Esophagus muscularis mucosa (tissue), 4 donors: ENCODE results near the gene KCTD5. TPM values are rescaled to one million over a fixed set of nuclear protein-coding genes. Genes with fewer than 3 reads are reported as not detected.

Experiments
- DNase-seq: peaks from one replicate; pipeline ENCODE4 v3.0.0-alpha.2; 2017; ENCODE audit errors: extremely low spot score
- H3K27ac ChIP-seq, 4 donors: fragments of 200-600 bp; sonication (generic); replicated peaks in 1 of 4; 1 replicate in 3 of 4; 2 replicates in 1 of 4; pipeline ENCODE4 v1.5.1; 2016 to 2019; ENCODE audit warnings: mild to moderate bottlenecking in 1 of 4
- H3K27me3 ChIP-seq, 4 donors: fragments of 200-600 bp; sonication (generic); one replicate each; pipeline versions ENCODE4 v1.5.1 to v1.6.0; 2016 to 2019
- H3K36me3 ChIP-seq, 4 donors: fragments of 200-600 bp; sonication (generic); one replicate each; pipeline ENCODE4 v1.5.1; 2016 to 2019
- H3K4me1 ChIP-seq, 4 donors: fragments of 200-600 bp; sonication (generic); one replicate each; pipeline ENCODE4 v1.5.1; 2016 to 2019
- H3K4me3 ChIP-seq, 4 donors: fragments of 200-600 bp; sonication (generic); 1 replicate in 2 of 4; 2 replicates in 2 of 4; pipeline ENCODE4 v1.5.1; 2016 to 2019; ENCODE audit warnings: mild to moderate bottlenecking in 4 of 4, moderate library complexity in 1 of 4
- H3K9me3 ChIP-seq, 4 donors: fragments of 200-600 bp; sonication (generic); 1 replicate in 3 of 4; 2 replicates in 1 of 4; pipeline ENCODE4 v1.5.1; 2016 to 2019
- CTCF ChIP-seq, 3 experiments: fragments of 200-600 bp in 2 of 3; fragments of 450-650 bp in 1 of 3; sonication (generic) in 2 of 3; IDR thresholded peaks; one replicate each; pipeline ENCODE4 v1.5.1; 2017 to 2019; ENCODE audit warnings: antibody characterized with exemption in 3 of 3, mild to moderate bottlenecking in 2 of 3, moderate library complexity in 1 of 3
- EP300 ChIP-seq: sonication (generic); formaldehyde crosslinking; IDR thresholded peaks from one replicate; pipeline ENCODE4 v1.6.1; 2017; ENCODE audit warnings: antibody characterized with exemption
- POLR2A ChIP-seq: fragments of 450-650 bp; IDR thresholded peaks from one replicate; pipeline ENCODE4 v1.6.1; 2017; ENCODE audit warnings: antibody characterized with exemption, moderate library complexity, mild to moderate bottlenecking, low read depth
- POLR2AphosphoS5 ChIP-seq, 2 donors: sonication (generic); formaldehyde crosslinking; IDR thresholded peaks; one replicate each; pipeline ENCODE4 v1.6.1; 2017; ENCODE audit warnings: antibody characterized with exemption in 2 of 2
- WGBS: methylation state at CpG from one replicate; pipeline ENCODE4 v1.1.5; 2018; 5-methylcytosine and 5-hydroxymethylcytosine counted together
- intact Hi-C: fragments of 100-400 bp; cut with DNase I; formaldehyde crosslinking; loops from one replicate; pipeline ENCODE4 v1.15.1; 2023
- total RNA-seq, 4 donors: library from RNA; depleted of rRNA; stranded (reverse); fragments of >200 nt; gene quantifications; one replicate each; pipeline versions ENCODE4 v1.1.0 to v1.2.1, GENCODE V29; 2016

KCTD5 gene
- total RNA-seq, 4 donors from 2014 or later, result 9.1 to 22.1 (median 15.7) TPM

- peaks cover 62 to 100% (median 93%) of the 10 kb centered on the region in 4 donors for H3K36me3 ChIP-seq
- intact Hi-C loops, result no loop called here
These were observed 22.1 kb downstream of the KCTD5 start for GRCh38 chr16:2704166-2704982.

GRCh38 chr16:2704983-2705275, 22.6 kb downstream of the KCTD5 start:
- Histone ChIP-seq H3K9me3 (no peaks in the 10 kb centered on the region), H3K27me3 (no peaks in the 10 kb centered on the region), H3K4me1 (peaks cover 0 to 9% (median 0%) of the 10 kb centered on the region in 4 donors), H3K4me3 (no peak overlapping the region), H3K36me3 (peaks cover 57 to 100% (median 93%) of the 10 kb centered on the region in 4 donors), H3K27ac (no peak overlapping the region)
- intact Hi-C loops, result no loop called here
- DNase-seq, result no peak
- no peak for TF ChIP-seq POLR2A
- no peak for TF ChIP-seq CTCF (IDR thresholded peaks at IDR 0.05)
- no peak for TF ChIP-seq POLR2AphosphoS5 (IDR thresholded peaks at IDR 0.05)
- no peak for TF ChIP-seq EP300
- WGBS, result 80% methylated on average over 2 of the region's 14 CpGs

More at GRCh38 chr16:2704166-2704982, 22.1 kb downstream of the KCTD5 start:
- H3K9me3 ChIP-seq, result no peaks in the 10 kb centered on the region
- no peaks in the 10 kb centered on the region for H3K27me3 ChIP-seq
- peaks cover 0 to 9% (median 0%) of the 10 kb centered on the region in 4 donors for H3K4me1 ChIP-seq
- 95% methylated on average over 11 of the region's 33 CpGs for WGBS
- H3K27ac ChIP-seq, result no peak overlapping the region
- TF ChIP-seq POLR2AphosphoS5 (IDR thresholded peaks at IDR 0.05) (no peak), EP300 (no peak), CTCF (IDR thresholded peaks at IDR 0.05) (no peak), POLR2A (no peak)
- DNase-seq, result no peak
- H3K4me3 ChIP-seq, result no peak overlapping the region

- H3K27me3 ChIP-seq, result no peaks in the 10 kb centered on the region
- no peak for DNase-seq
These were observed 23.0 kb downstream of the KCTD5 start for GRCh38 chr16:2705351-2705750.

GRCh38 chr16:2706085-2706484, 23.8 kb downstream of the KCTD5 start:
- intact Hi-C loops, result no loop called here
- Histone ChIP-seq H3K9me3 (no peaks in the 10 kb centered on the region), H3K4me3 (no peak overlapping the region), H3K27me3 (no peaks in the 10 kb centered on the region), H3K36me3 (peaks cover 54 to 92% (median 83%) of the 10 kb centered on the region in 4 donors), H3K4me1 (peaks cover 0 to 9% (median 0%) of the 10 kb centered on the region in 4 donors), H3K27ac (no peak overlapping the region)
- 97% methylated on average over 5 of the region's 17 CpGs for WGBS
- no peak for DNase-seq
- TF ChIP-seq EP300 (no peak), POLR2AphosphoS5 (IDR thresholded peaks at IDR 0.05) (no peak), POLR2A (no peak), CTCF (IDR thresholded peaks at IDR 0.05) (no peak)

More at GRCh38 chr16:2705351-2705750, 23.0 kb downstream of the KCTD5 start:
- no peak overlapping the region for H3K27ac ChIP-seq
- no peak for TF ChIP-seq EP300
- no peak for TF ChIP-seq POLR2AphosphoS5 (IDR thresholded peaks at IDR 0.05)
- TF ChIP-seq CTCF (IDR thresholded peaks at IDR 0.05), result no peak
- TF ChIP-seq POLR2A, result no peak
- intact Hi-C loops, result no loop called here
- no CpG with 5 or more reads among the region's 10 CpGs for WGBS
- H3K4me1 ChIP-seq, result peaks cover 0 to 9% (median 0%) of the 10 kb centered on the region in 4 donors
- H3K4me3 ChIP-seq, result no peak overlapping the region
- no peaks in the 10 kb centered on the region for H3K9me3 ChIP-seq
- H3K36me3 ChIP-seq, result peaks cover 54 to 99% (median 90%) of the 10 kb centered on the region in 4 donors
